SK-N-DZ (cell line): ENCODE results near the gene KCND3.

ENCODE experiments used
- DNase-seq: peaks from one replicate; pipeline ENCODE4 v3.0.0-alpha.2; 2015; ENCODE audit warnings: low spot score

Gene KCND3

GRCh38 chr1:111848852-111849545 is 140.5 kb downstream of the KCND3 start:
- DNase-seq, result no peak

- peak; percentile 35 for DNase-seq
These were observed 142.0 kb downstream of the KCND3 start for GRCh38 chr1:111847466-111847865.

- no peak for DNase-seq
These were observed 142.6 kb downstream of the KCND3 start for GRCh38 chr1:111846842-111847241.

GRCh38 chr1:111843177-111843576 is 146.3 kb downstream of the KCND3 start:
- DNase-seq, result no peak

- DNase-seq, result no peak
These were observed 147.1 kb downstream of the KCND3 start for GRCh38 chr1:111842411-111842810.

- no peak for DNase-seq
These were observed 147.7 kb downstream of the KCND3 start for GRCh38 chr1:111841746-111842145.

GRCh38 chr1:111841189-111841588 is 148.3 kb downstream of the KCND3 start:
- DNase-seq, result no peak

GRCh38 chr1:111837393-111837792 is 152.1 kb downstream of the KCND3 start:
- DNase-seq, result no peak

GRCh38 chr1:111836111-111836510 is 153.4 kb downstream of the KCND3 start:
- DNase-seq, result no peak

GRCh38 chr1:111835514-111835913 is 154.0 kb downstream of the KCND3 start:
- DNase-seq, result no peak

GRCh38 chr1:111834956-111835355 is 154.5 kb downstream of the KCND3 start:
- DNase-seq, result no peak

- DNase-seq, result no peak
These were observed 156.1 kb downstream of the KCND3 start for GRCh38 chr1:111833334-111833733.

- no peak for DNase-seq
These were observed 156.8 kb downstream of the KCND3 start for GRCh38 chr1:111832521-111833155.

GRCh38 chr1:111831153-111831552 is 158.3 kb downstream of the KCND3 start:
- no peak for DNase-seq

GRCh38 chr1:111827946-111828345 is 161.5 kb downstream of the KCND3 start:
- no peak for DNase-seq

GRCh38 chr1:111826278-111826677 is 163.2 kb downstream of the KCND3 start:
- DNase-seq, result no peak

- no peak for DNase-seq
These were observed 164.3 kb downstream of the KCND3 start for GRCh38 chr1:111825217-111825616.

- DNase-seq, result no peak
These were observed 167.3 kb downstream of the KCND3 start for GRCh38 chr1:111822138-111822537.

GRCh38 chr1:111821121-111821745 is 168.2 kb downstream of the KCND3 start:
- DNase-seq, result no peak

GRCh38 chr1:111819566-111820263 is 169.8 kb downstream of the KCND3 start:
- DNase-seq, result no peak

- DNase-seq, result no peak
These were observed 170.9 kb downstream of the KCND3 start for GRCh38 chr1:111818546-111818945.

- no peak for DNase-seq
These were observed 171.4 kb downstream of the KCND3 start for GRCh38 chr1:111818081-111818480.
